GM21447 (cell line): ENCODE measurements around the gene TMEM176B.
"Not testable (repeated sequence)": the region's sequence is repeated elsewhere in the genome, so short reads cannot be mapped to it uniquely, and the experiment has no call there.

Experiments
- ATAC-seq: cut with Tn5 transposase; IDR thresholded peaks from one replicate; pipeline ENCODE4 v1.9.1; 2021; ENCODE audit not compliant: unreplicated experiment

The TMEM176B gene

DNA sequence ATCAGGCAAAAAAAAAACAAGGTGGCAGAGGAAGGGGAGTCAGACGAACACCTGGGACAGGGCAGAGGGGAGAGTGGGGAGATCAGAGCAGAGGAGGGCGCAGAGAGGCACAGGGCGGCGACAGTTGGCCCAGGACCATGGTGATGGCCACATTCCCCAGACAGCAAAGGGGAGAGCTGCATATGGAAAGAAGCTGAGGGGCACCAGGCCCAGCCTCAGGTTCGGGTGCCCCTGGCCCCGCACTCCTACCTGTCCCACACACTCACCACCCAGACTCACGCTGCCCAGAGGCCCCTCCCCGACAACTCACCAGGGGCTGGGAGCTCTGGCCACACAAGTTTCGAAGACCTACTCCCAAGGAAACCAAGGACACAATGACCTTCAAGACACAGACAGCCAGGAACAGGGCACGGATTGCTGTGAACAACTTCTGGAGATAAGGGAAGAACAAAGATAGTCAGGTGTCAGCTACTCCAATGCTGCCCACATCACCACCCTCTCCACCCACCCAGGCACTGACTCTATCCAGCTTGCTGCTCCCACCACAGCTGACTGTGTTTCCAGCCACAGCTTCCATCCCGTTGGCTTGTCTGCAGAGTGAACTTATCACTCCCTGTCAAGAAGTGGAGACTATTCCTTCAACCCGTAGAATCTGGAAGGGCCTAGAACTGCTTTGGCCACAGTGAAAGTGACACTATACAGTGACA lies 8.3 kb downstream of the TMEM176B start:
- no peak for ATAC-seq

- no peak for ATAC-seq
These were observed 8.9 kb downstream of the TMEM176B start for GRCh38 chr7:150791304-150791703.

DNA sequence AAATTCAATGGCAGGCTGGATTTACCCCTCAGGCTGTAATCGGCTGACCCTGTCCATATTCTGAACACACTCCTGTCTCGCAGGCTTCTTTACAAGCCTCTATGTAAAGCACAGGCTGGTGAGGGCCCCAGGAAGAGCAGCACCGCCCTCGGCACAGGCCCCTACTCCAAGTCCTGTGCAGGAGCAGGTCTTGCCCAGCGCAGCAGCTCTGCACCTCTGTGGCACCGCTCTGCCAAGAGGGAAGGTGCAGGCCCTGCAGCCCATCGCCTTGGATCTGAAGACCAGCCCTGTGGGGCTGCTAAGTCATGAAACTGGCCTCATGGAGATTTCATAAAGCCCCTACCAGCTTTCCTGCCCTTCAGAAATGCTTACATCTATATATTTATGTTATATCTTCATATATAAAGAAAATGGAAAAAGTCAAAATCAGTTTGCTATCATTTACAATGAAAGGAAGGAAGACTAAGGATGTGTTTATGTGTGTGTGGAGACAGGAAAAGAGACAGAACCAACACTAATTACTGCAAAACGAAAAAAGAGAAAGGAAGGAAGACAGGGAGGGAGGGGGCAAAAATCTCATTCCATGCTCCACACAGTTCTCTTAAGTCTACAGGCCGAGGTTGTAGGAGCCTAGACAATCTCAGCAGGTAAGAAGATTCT lies 9.6 kb downstream of the TMEM176B start:
- ATAC-seq: no peak

- ATAC-seq: no peak
These were observed 11.5 kb downstream of the TMEM176B start for GRCh38 chr7:150788474-150789269.

DNA sequence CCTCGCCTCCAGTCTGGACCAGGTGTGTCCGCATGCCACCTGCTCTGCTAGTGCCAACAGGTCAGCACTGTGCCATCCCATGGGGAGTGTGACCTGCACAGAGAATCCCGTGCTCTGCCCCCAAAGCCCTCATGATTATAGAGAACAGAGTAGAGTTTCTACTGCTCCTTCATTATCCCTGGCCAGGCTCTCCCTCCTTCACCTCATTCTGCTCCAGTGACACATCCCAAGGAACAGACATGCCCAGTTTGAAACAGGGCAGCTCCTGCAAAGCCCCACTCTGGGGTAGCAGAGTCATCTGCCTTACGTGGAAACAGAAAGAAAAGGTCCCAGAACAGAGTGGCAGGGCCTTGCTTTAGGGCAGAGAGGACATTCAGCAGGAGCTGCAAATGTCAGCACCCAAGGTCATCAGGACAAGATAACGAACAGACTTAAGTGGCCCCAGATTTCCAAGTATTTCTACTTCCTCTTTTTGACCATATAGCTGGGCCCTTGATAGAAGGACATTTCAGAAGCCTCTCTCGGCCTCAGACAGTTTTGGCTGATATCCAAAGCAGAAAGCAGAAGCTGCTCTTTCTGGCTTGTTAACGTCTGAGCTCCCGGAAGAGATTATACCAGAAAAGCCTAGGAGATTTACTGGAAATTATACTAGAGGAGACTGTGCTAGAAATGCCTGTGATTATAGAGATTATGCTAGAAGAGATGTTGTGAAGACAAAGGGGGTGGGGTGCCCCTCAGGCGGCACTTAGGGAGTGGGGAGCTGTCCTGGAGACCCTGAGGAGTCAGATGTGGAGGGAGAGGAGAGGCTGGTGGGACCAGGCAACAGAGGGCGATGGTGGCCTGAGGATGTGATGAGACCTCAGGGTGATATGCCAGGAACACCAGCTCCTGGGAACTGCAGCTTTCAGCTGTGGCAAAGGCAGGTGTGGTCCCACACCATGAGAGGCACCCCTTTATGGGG lies 12.6 kb downstream of the TMEM176B start:
- peak; percentile 64 for ATAC-seq

- no peak for ATAC-seq
These were observed 15.2 kb downstream of the TMEM176B start for GRCh38 chr7:150784954-150785353.

GRCh38 chr7:150784120-150784736 lies 15.9 kb downstream of the TMEM176B start:
- no peak for ATAC-seq

DNA sequence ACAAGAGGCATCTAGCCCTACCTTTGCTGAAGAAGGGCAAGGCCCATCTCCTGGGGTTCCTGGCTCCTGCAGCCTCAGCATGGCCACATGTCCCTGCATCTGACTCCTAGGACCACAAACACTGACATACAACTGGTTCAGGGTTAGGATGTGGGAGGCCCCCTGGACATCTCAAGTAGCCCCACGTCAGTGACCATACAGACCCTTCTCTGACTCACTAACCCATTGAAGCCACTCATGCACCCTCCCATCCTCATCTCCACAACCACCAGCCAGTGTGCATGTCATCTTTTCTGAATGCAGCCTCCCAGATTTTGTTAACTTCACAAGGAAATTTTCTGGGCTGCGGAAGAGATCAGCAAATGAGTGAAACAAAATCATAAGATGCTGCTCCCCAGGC lies 18.2 kb downstream of the TMEM176B start:
- no peak for ATAC-seq

GRCh38 chr7:150781103-150781502 lies 19.1 kb downstream of the TMEM176B start:
- ATAC-seq: no peak

DNA sequence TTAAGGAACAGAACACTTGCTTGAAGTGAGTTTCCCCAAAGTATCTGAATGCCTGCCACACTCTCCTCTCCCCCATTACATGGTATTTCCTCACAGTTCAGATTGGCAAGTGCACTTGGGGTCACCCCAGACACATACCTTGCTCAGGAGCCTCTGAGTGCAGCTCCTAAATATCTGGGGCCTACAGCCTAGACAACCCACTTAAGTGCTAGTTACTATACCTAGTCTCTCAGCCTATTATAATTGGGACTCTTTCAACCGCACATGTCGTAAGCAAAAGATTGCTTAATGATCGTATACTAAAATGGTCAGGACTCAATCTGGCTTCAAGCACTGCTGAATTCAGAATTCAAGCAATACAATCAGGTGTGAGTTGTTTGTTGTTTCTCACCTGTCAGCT lies 19.9 kb downstream of the TMEM176B start:
- no peak for ATAC-seq

DNA sequence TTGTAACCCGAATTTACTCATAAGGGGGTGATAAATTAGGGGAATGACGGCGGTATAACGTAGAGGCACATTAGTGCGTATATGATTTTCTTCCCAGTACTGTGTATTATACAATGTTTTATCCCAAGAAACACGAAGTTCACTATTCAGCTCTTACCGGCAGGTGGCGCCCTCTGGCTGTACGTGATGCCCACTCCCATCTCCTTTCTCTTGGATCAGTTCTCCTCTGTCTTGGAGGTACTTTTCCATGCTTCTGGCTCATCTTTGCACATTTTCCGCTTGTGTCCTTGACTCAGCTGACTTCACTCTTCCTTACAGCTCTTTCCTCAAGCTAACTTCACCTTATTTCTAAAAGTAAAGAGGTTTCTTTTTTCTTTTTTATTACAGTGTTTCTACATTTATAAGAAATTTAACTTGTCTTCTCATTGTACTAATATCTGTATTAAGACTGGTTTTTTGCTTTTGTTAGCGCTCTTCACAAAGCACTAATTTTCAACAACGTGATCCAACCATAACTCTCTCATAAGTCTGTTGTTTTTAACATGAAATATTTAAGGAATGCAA lies 21.3 kb downstream of the TMEM176B start:
- ATAC-seq: no peak

DNA sequence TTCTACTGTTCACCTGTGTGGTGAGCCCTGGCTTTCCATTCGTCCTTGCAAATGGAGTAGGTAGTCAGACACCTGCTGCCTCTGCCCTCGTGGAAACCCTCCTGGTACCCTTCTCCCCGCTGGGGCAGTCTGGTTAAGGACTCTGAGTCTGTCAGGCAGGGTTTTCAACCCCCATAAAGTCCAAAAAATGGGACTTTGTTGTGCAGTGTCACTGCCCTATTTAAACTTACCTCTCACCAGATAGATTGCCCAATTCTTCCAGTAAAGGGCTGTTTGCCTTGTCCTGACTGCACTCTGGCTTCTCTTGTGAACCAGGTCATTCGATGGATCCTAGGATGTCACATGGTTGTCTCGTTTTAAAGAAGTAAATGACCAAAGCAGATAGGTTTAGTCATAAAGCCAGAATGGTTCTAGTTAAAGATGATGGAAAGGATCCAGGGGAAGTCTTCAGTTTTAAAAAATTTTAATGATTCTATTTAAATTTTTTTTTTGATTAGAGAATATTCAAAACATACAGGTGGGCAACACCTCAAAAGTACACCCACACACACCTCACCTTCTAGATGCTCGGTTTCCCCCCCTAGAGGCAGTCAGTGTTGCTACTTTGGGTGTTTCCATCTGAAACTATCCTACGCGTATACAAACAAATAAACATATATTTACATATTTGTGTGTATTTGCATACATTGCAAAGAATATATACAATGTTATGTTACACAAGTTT lies 22.0 kb downstream of the TMEM176B start:
- no peak for ATAC-seq

DNA sequence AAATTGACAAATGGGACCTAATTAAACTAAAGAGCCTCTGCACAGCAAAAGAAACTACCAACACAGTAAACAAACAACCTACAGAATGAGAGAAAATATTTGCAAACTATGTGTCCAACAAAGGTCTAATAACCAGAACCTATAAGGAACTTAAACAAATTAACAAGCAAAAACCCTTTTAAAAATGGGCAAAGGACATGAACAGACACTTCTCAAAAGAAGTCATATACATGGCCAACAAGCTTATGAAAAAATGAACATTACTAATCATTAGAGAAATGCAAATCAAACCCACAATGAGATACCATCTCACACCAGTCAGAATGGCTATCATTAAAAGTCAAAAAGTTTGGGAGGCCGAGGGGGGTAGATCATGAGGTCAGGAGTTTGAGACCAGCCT lies 26.0 kb downstream of the TMEM176B start:
- ATAC-seq: not testable (repeated sequence)

DNA sequence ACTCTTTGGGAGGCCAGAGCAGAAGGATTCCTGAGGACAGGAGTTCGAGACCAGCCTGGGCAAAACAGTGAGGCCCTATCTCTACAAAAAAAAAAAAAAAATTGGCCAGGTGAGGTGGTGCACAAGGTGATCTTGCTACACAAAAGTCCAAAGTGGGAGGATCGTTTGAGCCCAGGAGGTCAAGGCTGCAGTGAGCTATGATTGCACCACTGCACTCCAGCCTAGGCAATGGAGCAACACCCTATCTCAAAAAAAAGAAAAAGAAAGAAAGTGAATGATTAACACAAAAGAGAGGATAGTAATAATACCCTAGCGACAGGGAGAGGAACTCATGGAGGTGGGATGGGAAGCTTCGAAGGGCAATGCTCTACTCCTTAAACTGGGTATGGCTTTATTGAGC lies 30.4 kb downstream of the TMEM176B start:
- no peak for ATAC-seq

GRCh38 chr7:150766334-150766709 lies 33.8 kb downstream of the TMEM176B start:
- no peak for ATAC-seq

DNA sequence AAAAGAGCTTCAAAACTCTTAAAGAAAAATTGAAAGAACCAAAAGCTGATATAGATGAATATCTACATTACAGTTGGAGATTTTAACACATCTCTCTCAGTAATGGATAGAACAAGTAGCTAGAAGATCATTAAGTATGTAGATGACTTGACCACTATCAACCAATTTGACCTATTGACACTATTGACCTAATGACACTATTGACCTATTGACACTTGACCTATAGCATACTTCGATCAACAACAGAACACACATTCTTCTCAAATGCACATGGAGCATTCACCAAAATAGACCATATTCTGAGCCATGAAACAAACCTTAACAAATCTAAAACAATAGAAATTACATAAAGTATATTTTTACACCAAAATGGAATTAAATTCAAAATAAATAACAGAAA lies 40.7 kb downstream of the TMEM176B start:
- no peak for ATAC-seq

GRCh38 chr7:150756858-150757257 lies 43.3 kb downstream of the TMEM176B start:
- no peak for ATAC-seq

DNA sequence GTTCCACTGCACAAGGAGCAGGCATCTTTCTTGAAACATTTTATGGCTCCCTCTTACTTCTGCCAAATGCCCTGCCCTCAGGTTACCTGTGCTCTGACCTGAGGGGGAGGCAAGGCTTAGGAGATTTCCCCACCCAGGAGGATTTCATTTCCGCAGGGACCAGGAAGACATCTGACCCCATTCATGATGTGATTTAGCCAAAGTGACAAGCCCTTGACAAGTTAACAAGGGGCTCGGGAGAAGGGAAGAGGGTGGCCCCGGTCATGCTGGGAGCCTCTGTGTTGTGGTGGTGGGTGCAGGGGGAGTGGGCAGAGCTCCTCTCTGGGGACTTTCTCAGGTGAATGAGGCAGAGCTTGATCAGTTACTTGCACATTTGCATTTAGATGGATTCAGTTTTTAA lies 44.0 kb downstream of the TMEM176B start:
- ATAC-seq: no peak

GRCh38 chr7:150755473-150756099 lies 44.6 kb downstream of the TMEM176B start:
- ATAC-seq: peak; percentile 61
